GM21515 (cell line): Measurements from ENCODE around the gene SBF2.
A peak's percentile ranks its signal among the peaks of the same experiment; 100 is the strongest.
"Not testable (repeated sequence)": the region's sequence is repeated elsewhere in the genome, so short reads cannot be mapped to it uniquely, and the experiment has no call there.

Experiments
- ATAC-seq: cut with Tn5 transposase; IDR thresholded peaks from one replicate; pipeline ENCODE4 v1.9.1; 2021; ENCODE audit not compliant: unreplicated experiment

The SBF2 gene

GRCh38 chr11:9758637-9759518 lies 535.1 kb downstream of the SBF2 start:
- ATAC-seq = peak; percentile 29

GRCh38 chr11:9757809-9758636 lies 536.0 kb downstream of the SBF2 start:
- peak; percentile 61 for ATAC-seq

GRCh38 chr11:9756878-9757277 lies 537.1 kb downstream of the SBF2 start:
- no peak for ATAC-seq

GRCh38 chr11:9756461-9756860 lies 537.6 kb downstream of the SBF2 start:
- ATAC-seq = no peak

GRCh38 chr11:9755561-9756185 lies 538.3 kb downstream of the SBF2 start:
- ATAC-seq = no peak

GRCh38 chr11:9754010-9754471 lies 540.0 kb downstream of the SBF2 start:
- no peak for ATAC-seq

GRCh38 chr11:9753021-9753420 lies 541.0 kb downstream of the SBF2 start:
- no peak for ATAC-seq

- ATAC-seq = no peak
Measured at GRCh38 chr11:9752091-9752490, 541.9 kb downstream of the SBF2 start.

- no peak for ATAC-seq
Measured at GRCh38 chr11:9750551-9750950, 543.5 kb downstream of the SBF2 start.

GRCh38 chr11:9748361-9748970 lies 545.6 kb downstream of the SBF2 start:
- ATAC-seq = peak; percentile 61

- ATAC-seq = no peak
Measured at GRCh38 chr11:9747828-9748227, 546.2 kb downstream of the SBF2 start.

GRCh38 chr11:9747229-9747628 lies 546.8 kb downstream of the SBF2 start:
- ATAC-seq = no peak

- peak; percentile 56 for ATAC-seq
Measured at GRCh38 chr11:9745411-9746211, 548.4 kb downstream of the SBF2 start.

- ATAC-seq = not testable (repeated sequence)
Measured at GRCh38 chr11:9743512-9743911, 550.5 kb downstream of the SBF2 start.

- no peak for ATAC-seq
Measured at GRCh38 chr11:9741260-9741659, 552.8 kb downstream of the SBF2 start.

- ATAC-seq = no peak
Measured at GRCh38 chr11:9740202-9740883, 553.7 kb downstream of the SBF2 start.

GRCh38 chr11:9739123-9739900 lies 554.7 kb downstream of the SBF2 start:
- peak; percentile 65 for ATAC-seq

- no peak for ATAC-seq
Measured at GRCh38 chr11:9738707-9739106, 555.3 kb downstream of the SBF2 start.

GRCh38 chr11:9738116-9738515 lies 555.9 kb downstream of the SBF2 start:
- no peak for ATAC-seq
